ENCODE measurements around the gene PDE4D.

DNA sequence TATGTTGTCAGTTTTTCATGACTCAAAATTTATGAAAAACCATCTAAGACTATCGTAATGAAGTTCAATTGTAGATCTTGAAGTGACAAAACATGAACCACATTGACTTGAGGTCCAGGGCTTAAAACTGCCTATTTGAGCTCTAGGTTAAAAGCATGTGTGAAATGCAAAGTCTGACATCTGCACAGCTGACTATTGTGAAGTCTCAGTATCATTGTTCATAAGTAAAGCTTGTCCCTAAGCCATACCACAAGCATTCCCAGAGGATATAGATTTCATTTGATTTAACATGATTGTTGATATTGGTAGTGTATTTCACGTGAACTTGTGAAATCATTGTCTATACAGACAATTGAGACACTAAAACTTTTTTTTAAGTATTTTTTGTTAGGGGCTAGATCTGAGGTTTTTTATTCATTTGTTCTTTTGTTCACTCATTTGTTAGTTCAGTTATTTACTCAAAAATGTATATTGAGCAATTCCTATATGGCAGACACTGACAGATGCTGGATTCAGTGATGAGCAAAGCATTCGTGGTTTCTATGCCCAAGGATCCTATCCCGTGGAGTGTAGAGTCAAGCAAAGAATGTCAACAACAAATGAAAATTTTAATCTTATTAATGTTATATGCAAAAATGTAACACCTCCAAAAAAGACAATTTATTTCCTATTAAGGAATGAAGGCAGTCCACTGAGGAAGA lies 825.4 kb downstream of the PDE4D start:
- TF ChIP-seq, protein P1, sequence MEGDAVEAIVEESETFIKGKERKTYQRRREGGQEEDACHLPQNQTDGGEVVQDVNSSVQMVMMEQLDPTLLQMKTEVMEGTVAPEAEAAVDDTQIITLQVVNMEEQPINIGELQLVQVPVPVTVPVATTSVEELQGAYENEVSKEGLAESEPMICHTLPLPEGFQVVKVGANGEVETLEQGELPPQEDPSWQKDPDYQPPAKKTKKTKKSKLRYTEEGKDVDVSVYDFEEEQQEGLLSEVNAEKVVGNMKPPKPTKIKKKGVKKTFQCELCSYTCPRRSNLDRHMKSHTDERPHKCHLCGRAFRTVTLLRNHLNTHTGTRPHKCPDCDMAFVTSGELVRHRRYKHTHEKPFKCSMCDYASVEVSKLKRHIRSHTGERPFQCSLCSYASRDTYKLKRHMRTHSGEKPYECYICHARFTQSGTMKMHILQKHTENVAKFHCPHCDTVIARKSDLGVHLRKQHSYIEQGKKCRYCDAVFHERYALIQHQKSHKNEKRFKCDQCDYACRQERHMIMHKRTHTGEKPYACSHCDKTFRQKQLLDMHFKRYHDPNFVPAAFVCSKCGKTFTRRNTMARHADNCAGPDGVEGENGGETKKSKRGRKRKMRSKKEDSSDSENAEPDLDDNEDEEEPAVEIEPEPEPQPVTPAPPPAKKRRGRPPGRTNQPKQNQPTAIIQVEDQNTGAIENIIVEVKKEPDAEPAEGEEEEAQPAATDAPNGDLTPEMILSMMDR (IDR thresholded peaks at IDR 0.05), result no peak
- no peak for TF ChIP-seq POLR2A (IDR thresholded peaks at IDR 0.05)

Data from right lobe of liver (tissue), 4 donors.